GM23338 (cell line): ENCODE results near the gene DNAJA1. TPM values are rescaled to one million over a fixed set of nuclear protein-coding genes. Genes with fewer than 3 reads are reported as not detected.
"Not testable (repeated sequence)": the region's sequence is repeated elsewhere in the genome, so short reads cannot be mapped to it uniquely, and the experiment has no call there.

ENCODE experiments used
- ATAC-seq: fragments of 200-7000 bp; cut with Tn5 transposase; 3 replicates; pipeline ENCODE4 v1.9.1; 2020
- DNase-seq: peaks from one replicate; pipeline ENCODE4 v3.0.0-alpha.2; 2015; ENCODE audit warnings: low spot score
- H2AFZ ChIP-seq: fragments of 200-600 bp; sonication (generic); 2 replicates; pipeline ENCODE4 v1.8.0; 2016; ENCODE audit warnings: antibody characterized with exemption, mild to moderate bottlenecking, moderate library complexity
- H3F3A ChIP-seq: fragments of 200-600 bp; sonication (generic); replicated peaks from 2 replicates; pipeline ENCODE4 v1.8.0; 2017; ENCODE audit warnings: antibody characterized with exemption, mixed run types, low read depth
- H3K27ac ChIP-seq: fragments of 200-600 bp; sonication (generic); 2 replicates; pipeline ENCODE4 v1.6.1; 2016; ENCODE audit warnings: low read depth
- H3K27me3 ChIP-seq: fragments of 200-600 bp; sonication (generic); 2 replicates; pipeline ENCODE4 v1.8.0; 2016; ENCODE audit warnings: mild to moderate bottlenecking, mixed run types, moderate library complexity; ENCODE audit not compliant: insufficient read depth
- H3K36me3 ChIP-seq: fragments of 200-600 bp; sonication (generic); 2 replicates; pipeline ENCODE4 v1.8.0; 2016; ENCODE audit warnings: mild to moderate bottlenecking; ENCODE audit not compliant: insufficient read depth
- H3K4me1 ChIP-seq: fragments of 200-600 bp; sonication (generic); 2 replicates; pipeline ENCODE4 v1.8.0; 2016; ENCODE audit warnings: mild to moderate bottlenecking, moderate library complexity; ENCODE audit not compliant: insufficient read depth
- H3K4me2 ChIP-seq: fragments of 200-600 bp; sonication (generic); 2 replicates; pipeline ENCODE4 v1.7.1; 2017; ENCODE audit warnings: mixed run types
- H3K4me3 ChIP-seq: fragments of 200-600 bp; sonication (generic); 2 replicates; pipeline ENCODE4 v1.6.1; 2016; ENCODE audit warnings: mixed run types
- H3K79me2 ChIP-seq: fragments of 200-600 bp; sonication (generic); replicated peaks from 2 replicates; pipeline ENCODE4 v1.8.0; 2017; ENCODE audit warnings: mild to moderate bottlenecking; ENCODE audit not compliant: insufficient read depth
- H3K9me2 ChIP-seq: fragments of 200-600 bp; sonication (generic); 2 replicates; pipeline ENCODE4 v1.8.0; 2017; ENCODE audit not compliant: insufficient read depth
- H4K20me1 ChIP-seq: fragments of 200-600 bp; sonication (generic); replicated peaks from 2 replicates; pipeline ENCODE4 v1.8.0; 2017; ENCODE audit warnings: mild to moderate bottlenecking; ENCODE audit not compliant: insufficient read depth
- H3K27ac Mint-ChIP-seq: 2 replicates; pipeline ENCODE4 v1.8.0; 2020; ENCODE audit warnings: inconsistent platforms, mild to moderate bottlenecking, moderate library complexity, mixed read lengths
- H3K27me3 Mint-ChIP-seq: 3 replicates; pipeline ENCODE4 v1.8.0; 2022; ENCODE audit warnings: low read depth, mild to moderate bottlenecking, moderate library complexity, mixed read lengths, inconsistent platforms; ENCODE audit not compliant: insufficient read depth, poor library complexity
- H3K36me3 Mint-ChIP-seq: 3 replicates; pipeline ENCODE4 v1.8.0; 2021; ENCODE audit warnings: low read depth, mild to moderate bottlenecking, inconsistent platforms, moderate library complexity, mixed read lengths
- H3K4me1 Mint-ChIP-seq: 3 replicates; pipeline ENCODE4 v1.8.0; 2020; ENCODE audit warnings: mild to moderate bottlenecking, inconsistent platforms, mixed read lengths
- H3K4me3 Mint-ChIP-seq: 3 replicates; pipeline ENCODE4 v1.8.0; 2021; ENCODE audit warnings: moderate library complexity, mild to moderate bottlenecking, inconsistent platforms, mixed read lengths
- H3K9me3 Mint-ChIP-seq: 3 replicates; pipeline ENCODE4 v1.8.0; 2020; ENCODE audit warnings: moderate library complexity, mild to moderate bottlenecking, inconsistent platforms, mixed read lengths
- CREB1 ChIP-seq: fragments of 250-450 bp; sonication (Bioruptor Pico); IDR thresholded peaks from 2 replicates; pipeline ENCODE4 v1.5.0; 2020; ENCODE audit warnings: low read depth, mild to moderate bottlenecking, moderate library complexity
- EZH2 ChIP-seq: fragments of 200-600 bp; sonication (generic); IDR thresholded peaks from one replicate; pipeline ENCODE4 v1.8.0; 2017; ENCODE audit warnings: antibody characterized with exemption, mild to moderate bottlenecking, low read depth; ENCODE audit not compliant: unreplicated experiment
- EZH2phosphoT487 ChIP-seq: fragments of 200-600 bp; sonication (generic); IDR thresholded peaks from one replicate; pipeline ENCODE4 v1.8.1; 2018; ENCODE audit warnings: antibody characterized with exemption; ENCODE audit not compliant: unreplicated experiment
- JUNB ChIP-seq: IDR thresholded peaks from one replicate; pipeline ENCODE4 v1.6.1; 2016; ENCODE audit warnings: antibody characterized with exemption; ENCODE audit not compliant: unreplicated experiment
- NANOG ChIP-seq: IDR thresholded peaks from 2 replicates; pipeline ENCODE4 v1.6.1; 2016; ENCODE audit warnings: antibody characterized with exemption, borderline replicate concordance
- POLR2AphosphoS5 ChIP-seq: IDR thresholded peaks from 2 replicates; pipeline ENCODE4 v1.6.1; 2016; ENCODE audit warnings: antibody characterized with exemption, low read depth
- STAT1 ChIP-seq: IDR thresholded peaks from one replicate; pipeline ENCODE4 v1.6.1; 2016; ENCODE audit warnings: antibody characterized with exemption; ENCODE audit not compliant: unreplicated experiment
- ZNF331 ChIP-seq: fragments of 250-450 bp; sonication (Bioruptor Pico); IDR thresholded peaks from 2 replicates; pipeline ENCODE4 v1.5.0; 2020; ENCODE audit warnings: low read depth, mild to moderate bottlenecking, moderate library complexity
- polyA plus RNA-seq: library from polyadenylated mRNA; unstranded; fragments of >200 nt; fragmentation: Nextera tagmentation; extraction: Ambion mirVana; gene quantifications from 2 replicates; pipeline ENCODE4 v1.2.1, GENCODE V29; 2016
- total RNA-seq: library from RNA; depleted of rRNA; stranded (reverse); fragments of >200 nt; shearing (Covaris generic); gene quantifications from 2 replicates; pipeline ENCODE4 v1.2.3, GENCODE V29; 2014
- TF ChIP-seq, protein P1 (sequence below), 2 experiments: fragments of 200-600 bp in 1 of 2; sonication (generic) in 1 of 2; conservative IDR thresholded peaks; 2 replicates each; pipeline versions ENCODE4 v1.5.1 to v1.6.1; 2016 to 2017; ENCODE audit warnings: antibody characterized with exemption in 2 of 2, low read depth in 2 of 2, mild to moderate bottlenecking in 2 of 2, moderate library complexity in 1 of 2
- TF ChIP-seq, protein P2 (sequence below): fragments of 250-450 bp; sonication (Bioruptor Pico); IDR thresholded peaks from 2 replicates; pipeline ENCODE4 v1.5.0; 2020; ENCODE audit warnings: mild to moderate bottlenecking, moderate library complexity

DNAJA1 gene
- total and polyA plus RNA-seq, 2 experiments from 2014 or later = 95.4 to 115 TPM

DNA sequence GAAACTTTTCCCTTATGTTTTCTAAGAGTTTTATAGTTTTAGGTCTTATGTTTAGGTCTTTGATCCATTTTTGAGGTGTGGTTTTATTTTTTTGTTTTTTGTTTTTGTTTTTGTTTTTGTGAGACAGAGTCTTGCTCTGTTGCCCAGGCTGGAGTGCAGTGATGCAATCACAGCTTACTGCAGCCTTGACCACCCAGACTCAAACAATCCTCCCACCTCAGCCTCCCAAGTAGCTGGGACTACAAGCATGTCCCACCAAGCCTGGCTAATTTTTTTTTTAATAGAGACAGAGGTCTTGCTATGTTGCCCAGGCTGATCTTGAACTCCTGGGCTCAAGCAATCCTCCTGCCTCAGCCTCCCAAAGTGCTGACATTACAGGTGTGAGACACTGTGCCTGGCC is 19.7 kb upstream of the DNAJA1 start:
- not testable (repeated sequence) for H4K20me1 ChIP-seq, H3K27ac Mint-ChIP-seq, DNase-seq, H3K36me3 Mint-ChIP-seq, H3K4me3 ChIP-seq, H2AFZ ChIP-seq, H3K27ac ChIP-seq, H3K27me3 ChIP-seq, H3K36me3 ChIP-seq, H3K9me2 ChIP-seq, H3F3A ChIP-seq, ATAC-seq, H3K4me1 ChIP-seq, H3K27me3 Mint-ChIP-seq, H3K4me3 Mint-ChIP-seq, H3K79me2 ChIP-seq, H3K4me1 Mint-ChIP-seq, H3K4me2 ChIP-seq, H3K9me3 Mint-ChIP-seq

DNA sequence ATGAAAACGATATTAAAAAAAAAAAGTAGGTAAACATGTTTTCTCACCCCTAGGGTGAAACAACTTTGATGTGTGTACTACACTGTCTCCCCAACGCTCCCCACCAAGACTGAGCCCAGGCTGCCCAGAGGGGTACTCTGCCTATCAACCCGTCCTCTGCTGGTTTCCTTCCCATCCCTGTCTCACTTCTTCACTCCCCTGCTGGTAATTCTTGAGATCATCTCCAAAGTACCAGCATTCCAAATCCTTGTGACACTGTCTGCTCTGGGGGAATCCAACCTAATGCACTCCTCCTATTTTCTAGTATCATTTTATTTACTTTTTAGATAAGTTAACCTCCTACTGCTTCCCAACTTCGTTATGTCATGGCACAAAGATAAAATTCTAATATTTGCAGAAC is 17.3 kb upstream of the DNAJA1 start:
- H3K27ac Mint-ChIP-seq = no peak overlapping the region
- no peak for TF ChIP-seq EZH2phosphoT487
- no peak for TF ChIP-seq POLR2AphosphoS5
- TF ChIP-seq JUNB = no peak
- TF ChIP-seq CREB1 (CRISPR knock-in tag) = no peak
- peaks cover 1% of the 10 kb centered on the region for H3K27me3 Mint-ChIP-seq

DNA sequence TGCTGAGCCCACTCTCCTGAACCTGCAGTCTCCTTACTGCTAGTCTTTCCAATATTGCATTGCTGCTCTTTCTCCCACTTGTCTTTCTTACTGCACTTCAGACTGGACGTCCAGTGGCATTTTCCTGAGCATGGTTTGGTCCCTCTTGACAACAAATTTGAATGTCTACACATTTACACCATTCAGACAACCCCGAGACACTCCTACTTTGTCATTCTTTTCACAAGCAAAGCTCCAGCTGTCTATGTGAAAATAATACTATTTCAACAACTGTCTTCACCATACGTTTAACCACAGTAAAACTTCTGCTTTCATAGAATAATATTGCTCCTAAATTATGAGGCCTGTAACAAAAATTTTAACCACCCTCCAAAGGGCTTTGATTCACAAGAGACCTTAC is 13.2 kb upstream of the DNAJA1 start:
- TF ChIP-seq ZNF331 (CRISPR knock-in tag) (no peak), EZH2phosphoT487 (no peak), NANOG (no peak), JUNB (no peak), STAT1 (no peak), EZH2 (no peak)
- TF ChIP-seq, protein P1, sequence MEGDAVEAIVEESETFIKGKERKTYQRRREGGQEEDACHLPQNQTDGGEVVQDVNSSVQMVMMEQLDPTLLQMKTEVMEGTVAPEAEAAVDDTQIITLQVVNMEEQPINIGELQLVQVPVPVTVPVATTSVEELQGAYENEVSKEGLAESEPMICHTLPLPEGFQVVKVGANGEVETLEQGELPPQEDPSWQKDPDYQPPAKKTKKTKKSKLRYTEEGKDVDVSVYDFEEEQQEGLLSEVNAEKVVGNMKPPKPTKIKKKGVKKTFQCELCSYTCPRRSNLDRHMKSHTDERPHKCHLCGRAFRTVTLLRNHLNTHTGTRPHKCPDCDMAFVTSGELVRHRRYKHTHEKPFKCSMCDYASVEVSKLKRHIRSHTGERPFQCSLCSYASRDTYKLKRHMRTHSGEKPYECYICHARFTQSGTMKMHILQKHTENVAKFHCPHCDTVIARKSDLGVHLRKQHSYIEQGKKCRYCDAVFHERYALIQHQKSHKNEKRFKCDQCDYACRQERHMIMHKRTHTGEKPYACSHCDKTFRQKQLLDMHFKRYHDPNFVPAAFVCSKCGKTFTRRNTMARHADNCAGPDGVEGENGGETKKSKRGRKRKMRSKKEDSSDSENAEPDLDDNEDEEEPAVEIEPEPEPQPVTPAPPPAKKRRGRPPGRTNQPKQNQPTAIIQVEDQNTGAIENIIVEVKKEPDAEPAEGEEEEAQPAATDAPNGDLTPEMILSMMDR (conservative IDR thresholded peaks at IDR 0.05; ENCODE audit: low read depth in 2 of 2) = no peak
- TF ChIP-seq, protein P2, sequence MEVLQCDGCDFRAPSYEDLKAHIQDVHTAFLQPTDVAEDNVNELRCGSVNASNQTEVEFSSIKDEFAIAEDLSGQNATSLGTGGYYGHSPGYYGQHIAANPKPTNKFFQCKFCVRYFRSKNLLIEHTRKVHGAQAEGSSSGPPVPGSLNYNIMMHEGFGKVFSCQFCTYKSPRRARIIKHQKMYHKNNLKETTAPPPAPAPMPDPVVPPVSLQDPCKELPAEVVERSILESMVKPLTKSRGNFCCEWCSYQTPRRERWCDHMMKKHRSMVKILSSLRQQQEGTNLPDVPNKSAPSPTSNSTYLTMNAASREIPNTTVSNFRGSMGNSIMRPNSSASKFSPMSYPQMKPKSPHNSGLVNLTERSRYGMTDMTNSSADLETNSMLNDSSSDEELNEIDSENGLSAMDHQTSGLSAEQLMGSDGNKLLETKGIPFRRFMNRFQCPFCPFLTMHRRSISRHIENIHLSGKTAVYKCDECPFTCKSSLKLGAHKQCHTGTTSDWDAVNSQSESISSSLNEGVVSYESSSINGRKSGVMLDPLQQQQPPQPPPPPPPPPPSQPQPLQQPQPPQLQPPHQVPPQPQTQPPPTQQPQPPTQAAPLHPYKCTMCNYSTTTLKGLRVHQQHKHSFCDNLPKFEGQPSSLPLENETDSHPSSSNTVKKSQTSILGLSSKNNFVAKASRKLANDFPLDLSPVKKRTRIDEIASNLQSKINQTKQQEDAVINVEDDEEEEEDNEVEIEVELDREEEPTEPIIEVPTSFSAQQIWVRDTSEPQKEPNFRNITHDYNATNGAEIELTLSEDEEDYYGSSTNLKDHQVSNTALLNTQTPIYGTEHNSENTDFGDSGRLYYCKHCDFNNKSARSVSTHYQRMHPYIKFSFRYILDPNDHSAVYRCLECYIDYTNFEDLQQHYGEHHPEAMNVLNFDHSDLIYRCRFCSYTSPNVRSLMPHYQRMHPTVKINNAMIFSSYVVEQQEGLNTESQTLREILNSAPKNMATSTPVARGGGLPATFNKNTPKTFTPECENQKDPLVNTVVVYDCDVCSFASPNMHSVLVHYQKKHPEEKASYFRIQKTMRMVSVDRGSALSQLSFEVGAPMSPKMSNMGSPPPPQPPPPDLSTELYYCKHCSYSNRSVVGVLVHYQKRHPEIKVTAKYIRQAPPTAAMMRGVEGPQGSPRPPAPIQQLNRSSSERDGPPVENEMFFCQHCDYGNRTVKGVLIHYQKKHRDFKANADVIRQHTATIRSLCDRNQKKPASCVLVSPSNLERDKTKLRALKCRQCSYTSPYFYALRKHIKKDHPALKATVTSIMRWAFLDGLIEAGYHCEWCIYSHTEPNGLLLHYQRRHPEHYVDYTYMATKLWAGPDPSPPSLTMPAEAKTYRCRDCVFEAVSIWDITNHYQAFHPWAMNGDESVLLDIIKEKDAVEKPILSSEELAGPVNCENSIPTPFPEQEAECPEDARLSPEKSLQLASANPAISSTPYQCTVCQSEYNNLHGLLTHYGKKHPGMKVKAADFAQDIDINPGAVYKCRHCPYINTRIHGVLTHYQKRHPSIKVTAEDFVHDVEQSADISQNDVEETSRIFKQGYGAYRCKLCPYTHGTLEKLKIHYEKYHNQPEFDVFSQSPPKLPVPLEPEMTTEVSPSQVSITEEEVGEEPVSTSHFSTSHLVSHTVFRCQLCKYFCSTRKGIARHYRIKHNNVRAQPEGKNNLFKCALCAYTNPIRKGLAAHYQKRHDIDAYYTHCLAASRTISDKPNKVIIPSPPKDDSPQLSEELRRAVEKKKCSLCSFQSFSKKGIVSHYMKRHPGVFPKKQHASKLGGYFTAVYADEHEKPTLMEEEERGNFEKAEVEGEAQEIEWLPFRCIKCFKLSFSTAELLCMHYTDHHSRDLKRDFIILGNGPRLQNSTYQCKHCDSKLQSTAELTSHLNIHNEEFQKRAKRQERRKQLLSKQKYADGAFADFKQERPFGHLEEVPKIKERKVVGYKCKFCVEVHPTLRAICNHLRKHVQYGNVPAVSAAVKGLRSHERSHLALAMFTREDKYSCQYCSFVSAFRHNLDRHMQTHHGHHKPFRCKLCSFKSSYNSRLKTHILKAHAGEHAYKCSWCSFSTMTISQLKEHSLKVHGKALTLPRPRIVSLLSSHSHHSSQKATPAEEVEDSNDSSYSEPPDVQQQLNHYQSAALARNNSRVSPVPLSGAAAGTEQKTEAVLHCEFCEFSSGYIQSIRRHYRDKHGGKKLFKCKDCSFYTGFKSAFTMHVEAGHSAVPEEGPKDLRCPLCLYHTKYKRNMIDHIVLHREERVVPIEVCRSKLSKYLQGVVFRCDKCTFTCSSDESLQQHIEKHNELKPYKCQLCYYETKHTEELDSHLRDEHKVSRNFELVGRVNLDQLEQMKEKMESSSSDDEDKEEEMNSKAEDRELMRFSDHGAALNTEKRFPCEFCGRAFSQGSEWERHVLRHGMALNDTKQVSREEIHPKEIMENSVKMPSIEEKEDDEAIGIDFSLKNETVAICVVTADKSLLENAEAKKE (CRISPR knock-in tag) = no peak
- ATAC-seq (no peak), DNase-seq (no peak)
- Mint-ChIP-seq H3K4me3 (no peak overlapping the region), H3K9me3 (no peaks in the 10 kb centered on the region), H3K27ac (no peak overlapping the region), H3K4me1 (peaks cover 29% of the 10 kb centered on the region), H3K27me3 (peaks cover 6% of the 10 kb centered on the region), H3K36me3 (no peaks in the 10 kb centered on the region; the same call in 1 of the 3 replicates)
- H2AFZ ChIP-seq = no peak overlapping the region
- no peaks in the 10 kb centered on the region for H3K9me2 ChIP-seq
- no peak overlapping the region for H3K4me2 ChIP-seq
- no peaks in the 10 kb centered on the region for H3K36me3 ChIP-seq
- no peak overlapping the region for H3K27ac ChIP-seq
- peaks cover 7% of the 10 kb centered on the region; the same call in 1 of the 2 replicates for H3K79me2 ChIP-seq
- H4K20me1 ChIP-seq = no peaks in the 10 kb centered on the region; the same call in 1 of the 2 replicates
- H3K27me3 ChIP-seq = no peaks in the 10 kb centered on the region
- H3F3A ChIP-seq = peaks cover 5% of the 10 kb centered on the region; the same call in 1 of the 2 replicates
- peaks cover 28% of the 10 kb centered on the region for H3K4me1 ChIP-seq
- H3K4me3 ChIP-seq = no peak overlapping the region

More for the DNA sequence above, 17.3 kb upstream of the DNAJA1 start:
- Mint-ChIP-seq H3K36me3 (no peaks in the 10 kb centered on the region; the same call in 2 of the 3 replicates), H3K9me3 (no peaks in the 10 kb centered on the region), H3K4me1 (no peaks in the 10 kb centered on the region; the same call in 2 of the 3 replicates), H3K4me3 (no peak overlapping the region)
- Histone ChIP-seq H3F3A (no peaks in the 10 kb centered on the region), H3K36me3 (no peaks in the 10 kb centered on the region), H3K27ac (no peak overlapping the region), H3K27me3 (no peaks in the 10 kb centered on the region), H3K4me3 (no peak overlapping the region), H2AFZ (no peak overlapping the region), H3K9me2 (no peaks in the 10 kb centered on the region), H3K79me2 (no peaks in the 10 kb centered on the region; the same call in 1 of the 2 replicates), H4K20me1 (no peaks in the 10 kb centered on the region; the same call in 1 of the 2 replicates), H3K4me2 (no peak overlapping the region), H3K4me1 (peaks cover 2% of the 10 kb centered on the region; the same call in 1 of the 2 replicates)
- ATAC-seq (no peak; the same call in 2 of the 3 replicates), DNase-seq (no peak)
